SU-DHL-6 (cell line): ENCODE results near the gene COG5.

Experiments
- H2AFZ ChIP-seq: fragments of 200-600 bp; sonication (generic); 2 replicates; pipeline ENCODE4 v1.6.1; 2014; ENCODE audit warnings: low read depth, mild to moderate bottlenecking, moderate library complexity, mixed read lengths, antibody characterized with exemption, low read length; ENCODE audit not compliant: severe bottlenecking
- H3F3A ChIP-seq: fragments of 200-600 bp; shearing (Covaris generic); 2 replicates; pipeline ENCODE4 v1.6.0; 2016; ENCODE audit warnings: antibody characterized with exemption, mild to moderate bottlenecking; ENCODE audit not compliant: insufficient read depth
- H3K27ac ChIP-seq: fragments of 200-600 bp; sonication (generic); 2 replicates; pipeline ENCODE4 v1.5.1; 2016; ENCODE audit warnings: low read depth, mild to moderate bottlenecking, low read length, moderate library complexity, mixed read lengths
- H3K27me3 ChIP-seq: fragments of 200-600 bp; sonication (generic), shearing (Covaris generic); 2 replicates; pipeline ENCODE4 v1.6.0; 2014; ENCODE audit warnings: mild to moderate bottlenecking, low read length
- H3K36me3 ChIP-seq: fragments of 200-600 bp; sonication (generic); 2 replicates; pipeline ENCODE4 v1.6.1; 2014; ENCODE audit warnings: mild to moderate bottlenecking, low read length, mixed read lengths
- H3K4me2 ChIP-seq: fragments of 300-600, 200-600 bp; shearing (Covaris generic), sonication (generic); 2 replicates; pipeline ENCODE4 v1.6.0; 2014; ENCODE audit warnings: low read length, low read depth, mild to moderate bottlenecking; ENCODE audit not compliant: poor library complexity, severe bottlenecking
- H3K4me3 ChIP-seq: fragments of 200-600 bp; sonication (generic); 2 replicates; pipeline ENCODE4 v1.5.1; 2014; ENCODE audit warnings: antibody characterized with exemption, low read length, mild to moderate bottlenecking, mixed read lengths; ENCODE audit not compliant: insufficient read depth, poor library complexity, severe bottlenecking
- H3K79me2 ChIP-seq: fragments of 200-600 bp; sonication (generic); 2 replicates; pipeline ENCODE4 v1.6.1; 2014; ENCODE audit warnings: mild to moderate bottlenecking, low read length, moderate library complexity; ENCODE audit not compliant: insufficient read depth
- H3K9ac ChIP-seq: fragments of 200-600 bp; sonication (generic); 2 replicates; pipeline ENCODE4 v1.7.0; 2014; ENCODE audit warnings: mild to moderate bottlenecking, low read length
- H3K9me2 ChIP-seq: fragments of 200-600 bp; sonication (generic); replicated peaks from 2 replicates; pipeline ENCODE4 v1.6.1; 2014; ENCODE audit warnings: low read length; ENCODE audit not compliant: insufficient read depth
- H3K9me3 ChIP-seq: fragments of 200-600 bp; sonication (generic); 2 replicates; pipeline ENCODE4 v1.6.1; 2014; ENCODE audit warnings: low read length, mixed read lengths; ENCODE audit not compliant: insufficient read depth
- H4K20me1 ChIP-seq: fragments of 200-600 bp; sonication (generic); 2 replicates; pipeline ENCODE4 v1.6.1; 2014; ENCODE audit warnings: low read depth, mild to moderate bottlenecking, antibody characterized with exemption, low read length, moderate library complexity, mixed read lengths
- CTCF ChIP-seq: fragments of 200-600 bp; sonication (generic); IDR thresholded peaks from one replicate; pipeline ENCODE4 v1.5.1; 2017; ENCODE audit warnings: antibody characterized with exemption, mild to moderate bottlenecking, low read length, moderate library complexity; ENCODE audit not compliant: insufficient read depth, poor library complexity, severe bottlenecking
- EZH2phosphoT487 ChIP-seq: fragments of 200-600 bp; sonication (generic), shearing (Covaris generic); conservative IDR thresholded peaks from 2 replicates; pipeline ENCODE4 v1.6.1; 2018; ENCODE audit warnings: mild to moderate bottlenecking, antibody characterized with exemption, low read length, moderate library complexity, mixed read lengths

Gene COG5

GRCh38 chr7:107404740-107405537 lies 158.8 kb downstream of the COG5 start:
- no peak overlapping the region for H3K27ac ChIP-seq
- peaks cover under 1% of the 10 kb centered on the region; the same call in 1 of the 2 replicates for H3K36me3 ChIP-seq
- H4K20me1 ChIP-seq: no peaks in the 10 kb centered on the region
- no peak overlapping the region for H3K4me3 ChIP-seq
- H3F3A ChIP-seq: no peaks in the 10 kb centered on the region
- H3K9ac ChIP-seq: no peak overlapping the region
- H3K79me2 ChIP-seq: no peaks in the 10 kb centered on the region
- no peaks in the 10 kb centered on the region for H3K9me3 ChIP-seq
- H3K27me3 ChIP-seq: no peaks in the 10 kb centered on the region
- no peak overlapping the region for H3K4me2 ChIP-seq
- H2AFZ ChIP-seq: no peak overlapping the region
- no peak for TF ChIP-seq EZH2phosphoT487
- TF ChIP-seq CTCF: no peak
- H3K9me2 ChIP-seq: no peaks in the 10 kb centered on the region

- peaks cover 5% of the 10 kb centered on the region; the same call in 1 of the 2 replicates for H3K36me3 ChIP-seq
- no peaks in the 10 kb centered on the region for H3F3A ChIP-seq
- TF ChIP-seq EZH2phosphoT487 (no peak), CTCF (no peak)
- H3K9me2 ChIP-seq: no peaks in the 10 kb centered on the region
- H4K20me1 ChIP-seq: no peaks in the 10 kb centered on the region
- no peak overlapping the region for H3K27ac ChIP-seq
- no peaks in the 10 kb centered on the region for H3K9me3 ChIP-seq
- no peak overlapping the region for H3K4me3 ChIP-seq
- no peak overlapping the region for H3K9ac ChIP-seq
- no peaks in the 10 kb centered on the region for H3K27me3 ChIP-seq
- no peaks in the 10 kb centered on the region for H3K79me2 ChIP-seq
- no peak overlapping the region for H2AFZ ChIP-seq
- H3K4me2 ChIP-seq: no peak overlapping the region
Measured at GRCh38 chr7:107398161-107398560, 165.6 kb downstream of the COG5 start.

- peaks cover 5% of the 10 kb centered on the region; the same call in 1 of the 2 replicates for H3K36me3 ChIP-seq
Measured at GRCh38 chr7:107396990-107397389, 166.7 kb downstream of the COG5 start.

More at GRCh38 chr7:107396990-107397389, 166.7 kb downstream of the COG5 start:
- Histone ChIP-seq H3K9me3 (no peaks in the 10 kb centered on the region), H3F3A (no peaks in the 10 kb centered on the region), H3K27me3 (no peaks in the 10 kb centered on the region), H3K4me3 (no peak overlapping the region), H3K9me2 (no peaks in the 10 kb centered on the region), H3K79me2 (no peaks in the 10 kb centered on the region), H2AFZ (no peak overlapping the region), H4K20me1 (no peaks in the 10 kb centered on the region), H3K9ac (no peak overlapping the region), H3K27ac (no peak overlapping the region), H3K4me2 (no peak overlapping the region)
- TF ChIP-seq CTCF (no peak), EZH2phosphoT487 (no peak)
